PC-3 (cell line): ENCODE measurements around the gene CCR5AS.
"Not testable (repeated sequence)": the region's sequence is repeated elsewhere in the genome, so short reads cannot be mapped to it uniquely, and the experiment has no call there.

ENCODE experiments used
- EZH2phosphoT487 ChIP-seq: fragments of 300-600 bp; sonication (generic); IDR thresholded peaks from 2 replicates; pipeline ENCODE4 v1.6.1; 2018; ENCODE audit warnings: mild to moderate bottlenecking, antibody characterized with exemption, low read length, borderline replicate concordance
- TF ChIP-seq, protein P1 (sequence below): fragments of 300-600 bp; sonication (generic); conservative IDR thresholded peaks from 2 replicates; pipeline ENCODE4 v1.5.1; 2017; ENCODE audit warnings: antibody characterized with exemption, low read depth, mild to moderate bottlenecking, low read length

DNA sequence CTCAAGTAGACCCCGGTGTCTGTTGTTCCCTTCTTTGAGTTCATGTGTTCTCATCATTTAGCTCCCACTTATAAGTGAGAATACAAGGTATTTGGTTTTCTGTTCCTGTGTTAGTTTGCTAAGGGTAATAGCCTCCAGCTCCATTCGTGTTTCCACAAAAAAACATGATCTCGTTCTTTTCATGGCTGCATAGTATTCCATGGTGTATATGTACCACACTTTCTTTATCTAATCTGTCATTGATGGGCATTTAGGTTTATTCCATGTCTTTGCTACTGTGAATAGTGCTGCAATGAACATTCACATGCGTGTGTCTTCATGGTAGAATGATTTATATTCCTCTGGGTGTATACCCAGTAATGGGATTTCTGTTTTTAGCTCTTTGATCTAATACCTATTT lies 4.0 kb downstream of the CCR5AS start:
- TF ChIP-seq, protein P1, sequence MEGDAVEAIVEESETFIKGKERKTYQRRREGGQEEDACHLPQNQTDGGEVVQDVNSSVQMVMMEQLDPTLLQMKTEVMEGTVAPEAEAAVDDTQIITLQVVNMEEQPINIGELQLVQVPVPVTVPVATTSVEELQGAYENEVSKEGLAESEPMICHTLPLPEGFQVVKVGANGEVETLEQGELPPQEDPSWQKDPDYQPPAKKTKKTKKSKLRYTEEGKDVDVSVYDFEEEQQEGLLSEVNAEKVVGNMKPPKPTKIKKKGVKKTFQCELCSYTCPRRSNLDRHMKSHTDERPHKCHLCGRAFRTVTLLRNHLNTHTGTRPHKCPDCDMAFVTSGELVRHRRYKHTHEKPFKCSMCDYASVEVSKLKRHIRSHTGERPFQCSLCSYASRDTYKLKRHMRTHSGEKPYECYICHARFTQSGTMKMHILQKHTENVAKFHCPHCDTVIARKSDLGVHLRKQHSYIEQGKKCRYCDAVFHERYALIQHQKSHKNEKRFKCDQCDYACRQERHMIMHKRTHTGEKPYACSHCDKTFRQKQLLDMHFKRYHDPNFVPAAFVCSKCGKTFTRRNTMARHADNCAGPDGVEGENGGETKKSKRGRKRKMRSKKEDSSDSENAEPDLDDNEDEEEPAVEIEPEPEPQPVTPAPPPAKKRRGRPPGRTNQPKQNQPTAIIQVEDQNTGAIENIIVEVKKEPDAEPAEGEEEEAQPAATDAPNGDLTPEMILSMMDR: not testable (repeated sequence)
- not testable (repeated sequence) for TF ChIP-seq EZH2phosphoT487
